GM18517 (cell line): ENCODE measurements around the gene CIZ1.
"Not testable (repeated sequence)": the region's sequence is repeated elsewhere in the genome, so short reads cannot be mapped to it uniquely, and the experiment has no call there.

Experiments used
- ATAC-seq: cut with Tn5 transposase; IDR thresholded peaks from one replicate; pipeline ENCODE4 v1.9.1; 2021; ENCODE audit warnings: mild to moderate bottlenecking, moderate library complexity; ENCODE audit not compliant: unreplicated experiment

CIZ1 gene

GRCh38 chr9:128191406-128192046 is at the start of gene CIZ1:
TSS of gene CIZ1 (minus strand) at chr9:128191572. CDS start at chr9:128190857, 715 bp downstream.
- peak; percentile 63 for ATAC-seq

- no peak for ATAC-seq
These were observed 42.5 kb upstream of the CIZ1 start for GRCh38 chr9:128233817-128234406.

GRCh38 chr9:128232528-128233428 is 41.4 kb upstream of the CIZ1 start:
- no peak for ATAC-seq

- ATAC-seq, result no peak
These were observed 40.5 kb upstream of the CIZ1 start for GRCh38 chr9:128231638-128232527.

GRCh38 chr9:128230897-128231296 is 39.5 kb upstream of the CIZ1 start:
- not testable (repeated sequence) for ATAC-seq

GRCh38 chr9:128226412-128226801 is 35.0 kb upstream of the CIZ1 start:
- ATAC-seq, result no peak

- ATAC-seq, result no peak
These were observed 34.5 kb upstream of the CIZ1 start for GRCh38 chr9:128225770-128226411.

DNA sequence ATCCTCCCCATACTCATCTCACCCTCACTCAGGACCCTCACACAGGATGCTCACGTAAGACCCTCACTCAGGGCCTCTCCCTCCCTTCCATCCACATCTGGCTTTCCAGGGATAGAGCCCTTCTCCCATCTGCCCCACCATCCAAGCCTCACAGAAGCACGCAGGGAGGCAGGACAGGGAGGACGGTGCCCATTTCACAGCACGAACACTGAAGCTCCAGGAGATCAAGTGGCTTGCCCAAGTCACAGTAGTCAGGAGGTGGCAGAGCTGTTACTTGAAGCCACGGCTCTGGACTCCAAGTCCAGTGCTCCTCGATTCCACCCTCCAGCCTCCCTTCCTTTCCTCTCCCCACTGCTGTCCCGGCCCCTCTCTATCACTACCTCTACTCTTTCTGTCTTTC is 33.5 kb upstream of the CIZ1 start:
- ATAC-seq, result no peak

- no peak for ATAC-seq
These were observed 31.7 kb upstream of the CIZ1 start for GRCh38 chr9:128222880-128223670.

DNA sequence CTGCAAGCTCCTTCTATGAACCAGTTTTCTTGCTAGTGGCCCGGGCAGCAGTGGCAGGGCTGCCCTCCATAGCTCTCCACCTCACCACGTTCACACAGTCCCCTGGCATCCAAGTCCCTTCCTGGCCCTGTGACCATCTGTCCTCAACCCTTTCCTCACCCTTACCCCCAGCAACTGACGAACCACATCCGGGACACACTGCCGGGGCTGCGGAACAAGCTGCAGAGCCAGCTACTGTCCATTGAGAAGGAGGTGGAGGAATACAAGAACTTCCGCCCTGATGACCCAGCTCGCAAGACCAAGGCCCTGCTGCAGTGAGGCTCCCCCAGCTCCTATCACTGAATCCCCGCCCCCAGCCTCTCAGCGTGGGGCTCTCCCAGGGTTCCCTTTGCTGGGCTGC is 30.7 kb upstream of the CIZ1 start:
- ATAC-seq, result no peak

- no peak for ATAC-seq
These were observed 28.5 kb upstream of the CIZ1 start for GRCh38 chr9:128219831-128220230.

DNA sequence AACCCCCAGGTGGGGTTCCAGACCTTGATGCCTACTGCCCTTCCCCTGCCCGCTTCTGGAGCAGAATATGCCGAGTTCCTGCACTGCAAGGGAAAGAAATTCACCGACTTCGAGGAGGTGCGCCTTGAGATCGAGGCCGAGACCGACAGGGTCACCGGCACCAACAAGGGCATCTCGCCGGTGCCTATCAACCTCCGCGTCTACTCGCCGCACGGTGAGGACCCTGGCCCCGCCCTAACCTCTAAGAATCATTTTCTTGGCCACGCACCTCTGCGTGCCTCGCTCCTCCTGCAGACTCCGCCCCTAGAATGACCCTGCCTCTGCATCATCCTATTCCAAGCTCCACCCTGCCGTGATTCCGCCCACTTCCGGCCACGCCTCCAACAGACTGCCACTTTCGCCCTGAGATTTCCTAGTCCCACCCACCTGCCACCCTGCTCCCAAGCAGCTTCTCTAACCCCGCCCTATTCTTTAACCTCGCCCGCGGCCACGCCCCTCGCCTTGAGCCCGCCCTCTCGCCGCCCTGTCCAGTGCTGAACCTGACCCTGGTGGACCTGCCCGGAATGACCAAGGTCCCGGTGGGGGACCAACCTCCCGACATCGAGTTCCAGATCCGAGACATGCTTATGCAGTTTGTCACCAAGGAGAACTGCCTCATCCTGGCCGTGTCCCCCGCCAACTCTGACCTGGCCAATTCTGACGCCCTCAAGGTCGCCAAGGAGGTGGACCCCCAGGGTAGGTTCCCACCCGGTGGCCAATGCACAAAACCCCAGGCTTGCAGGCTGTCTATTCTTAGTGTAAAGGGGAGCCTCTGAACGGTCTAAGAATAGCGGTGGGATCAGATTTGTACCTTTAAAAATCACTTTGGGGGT is 27.4 kb upstream of the CIZ1 start:
- peak; percentile 89 for ATAC-seq

GRCh38 chr9:128218172-128218517 is 26.8 kb upstream of the CIZ1 start:
- ATAC-seq, result no peak

DNA sequence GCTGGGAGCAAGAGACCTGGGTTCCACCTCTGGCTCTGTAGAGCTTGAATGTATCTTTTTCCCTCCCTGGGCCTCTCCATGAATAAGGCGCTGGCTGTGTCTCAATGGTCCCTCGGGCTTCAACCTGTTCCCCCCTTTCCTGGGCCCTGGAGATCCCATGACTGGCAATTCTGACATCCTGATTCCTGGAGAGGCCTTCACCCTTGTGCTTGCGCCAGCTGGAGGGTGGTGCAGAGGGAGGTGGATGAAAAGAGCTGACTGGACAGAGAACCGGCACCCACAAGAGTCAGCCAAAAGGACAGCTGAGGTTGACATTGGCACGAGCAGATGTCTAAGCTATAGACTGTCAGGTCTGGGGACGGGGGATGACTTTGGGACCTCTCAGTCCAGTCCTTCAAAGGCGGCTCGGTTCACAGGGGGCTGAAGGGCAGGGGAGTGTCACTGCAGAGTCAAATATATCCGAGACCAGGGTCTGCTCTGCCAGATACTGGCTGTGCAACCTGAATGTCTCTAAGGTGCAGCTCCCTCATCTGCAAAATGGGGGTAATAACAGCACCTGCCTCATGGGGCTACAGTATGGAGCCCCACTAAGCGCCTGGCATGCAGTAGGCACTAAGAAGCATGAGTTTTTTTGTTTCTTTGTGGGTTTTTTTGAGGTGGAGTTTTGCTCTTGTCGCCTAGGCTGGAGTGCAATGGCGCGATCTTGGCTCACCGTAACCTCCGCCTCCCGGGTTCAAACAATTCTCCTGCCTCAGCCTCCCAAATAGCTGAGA is 25.6 kb upstream of the CIZ1 start:
- no peak for ATAC-seq

GRCh38 chr9:128215491-128216409 is 24.4 kb upstream of the CIZ1 start:
- ATAC-seq, result no peak

GRCh38 chr9:128214571-128215490 is 23.5 kb upstream of the CIZ1 start:
- no peak for ATAC-seq
